Endodermal cell (in vitro differentiated cells): Measurements from ENCODE around the gene TFF2. TPM values are rescaled to one million over a fixed set of nuclear protein-coding genes. Genes with fewer than 3 reads are reported as not detected.

Source experiments
- DNase-seq: peaks from one replicate; pipeline ENCODE4 v3.0.0-alpha.2; 2017
- H3K27ac ChIP-seq: 2 replicates; pipeline ENCODE4 v1.5.1; 2013; ENCODE audit warnings: mild to moderate bottlenecking, low read depth, low read length, moderate library complexity
- H3K27me3 ChIP-seq: 2 replicates; pipeline ENCODE4 v1.6.1; 2013; ENCODE audit warnings: mild to moderate bottlenecking, low read length, moderate library complexity; ENCODE audit not compliant: insufficient read depth, control insufficient read depth, poor library complexity, severe bottlenecking
- H3K36me3 ChIP-seq: 2 replicates; pipeline ENCODE4 v1.7.0; 2013; ENCODE audit warnings: mild to moderate bottlenecking, low read length, moderate library complexity; ENCODE audit not compliant: control insufficient read depth, insufficient read depth
- H3K4me1 ChIP-seq: one replicate; pipeline ENCODE4 v1.7.0; 2013; ENCODE audit warnings: low read length; ENCODE audit not compliant: control insufficient read depth, insufficient read depth
- H3K4me3 ChIP-seq: 2 replicates; pipeline ENCODE4 v1.5.1; 2013; ENCODE audit warnings: mild to moderate bottlenecking, low read length, moderate library complexity
- H3K9ac ChIP-seq: 2 replicates; pipeline ENCODE4 v1.6.1; 2013; ENCODE audit warnings: mild to moderate bottlenecking, low read length, moderate library complexity; ENCODE audit not compliant: poor library complexity, severe bottlenecking; ENCODE audit errors: extremely low read depth
- H3K9me3 ChIP-seq: 2 replicates; pipeline ENCODE4 v1.6.1; 2013; ENCODE audit warnings: mild to moderate bottlenecking, low read length, moderate library complexity; ENCODE audit not compliant: control insufficient read depth
- H3K27ac Mint-ChIP-seq: 2 replicates; pipeline ENCODE4 v1.8.0; 2020; ENCODE audit warnings: mixed read lengths
- H3K27me3 Mint-ChIP-seq: 2 replicates; pipeline ENCODE4 v1.8.0; 2021; ENCODE audit warnings: mild to moderate bottlenecking, mixed read lengths; ENCODE audit not compliant: insufficient read depth
- H3K36me3 Mint-ChIP-seq: 2 replicates; pipeline ENCODE4 v1.8.0; 2020; ENCODE audit warnings: low read depth, mixed read lengths
- H3K4me1 Mint-ChIP-seq: 2 replicates; pipeline ENCODE4 v1.8.0; 2020; ENCODE audit warnings: mixed read lengths
- H3K4me3 Mint-ChIP-seq: 2 replicates; pipeline ENCODE4 v1.8.0; 2020; ENCODE audit warnings: mild to moderate bottlenecking, moderate library complexity, mixed read lengths
- H3K9me3 Mint-ChIP-seq: 2 replicates; pipeline ENCODE4 v1.8.0; 2020; ENCODE audit warnings: mild to moderate bottlenecking, mixed read lengths
- WGBS, 2 experiments: methylation state at CpG; one replicate each; pipeline versions ENCODE4 v1.1.5 to v1.1.7; 2013; ENCODE audit warnings: missing lambda C conversion rate in 2 of 2, mixed read lengths in 1 of 2; ENCODE audit not compliant: insufficient coverage in 1 of 2, insufficient read length in 1 of 2; 5-methylcytosine and 5-hydroxymethylcytosine counted together
- total RNA-seq, 2 donors: library from RNA; stranded (reverse); fragmentation: NEBNext Ultra II Directional in 1 of 2; extraction: Animal tissue kit (Norgen Biotek cat#: 25700) in 1 of 2; gene quantifications; 2 replicates in 1 of 2; 3 replicates in 1 of 2; pipeline ENCODE4 v1.2.1, GENCODE V29; 2021
- TF ChIP-seq, protein P1 (sequence below): fragments of 200-600 bp; sonication (generic); conservative IDR thresholded peaks from 2 replicates; pipeline ENCODE4 v1.5.0; 2021; ENCODE audit warnings: antibody characterized with exemption, mild to moderate bottlenecking

Gene TFF2
- total RNA-seq, 2 donors from 2014 or later = not detected

DNA sequence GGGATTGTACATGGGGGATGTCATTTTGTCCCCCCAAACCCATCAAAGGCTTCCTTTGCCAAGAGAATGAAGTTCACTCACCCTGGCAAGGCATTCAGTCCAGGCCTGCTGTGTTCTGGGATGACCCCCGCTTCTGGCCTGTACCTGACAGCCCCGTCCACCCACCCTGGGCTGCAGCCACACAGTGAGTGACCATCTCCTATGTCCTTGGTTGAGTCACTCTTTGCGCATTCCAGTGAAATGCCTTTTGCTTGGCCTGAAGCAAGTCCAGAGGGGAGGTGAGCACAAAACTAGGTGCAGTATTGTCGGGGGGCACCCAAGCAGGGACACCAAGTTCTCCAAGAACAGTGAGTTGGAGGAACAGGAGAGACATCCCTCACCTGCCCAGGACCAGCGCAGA is 34.8 kb upstream of the TFF2 start:
- peaks cover 9% of the 10 kb centered on the region for H3K4me1 Mint-ChIP-seq

GRCh38 chr21:42384989-42385388 is 34.2 kb upstream of the TFF2 start:
- WGBS, 2 experiments = 94% methylated on average over 2 of the region's 2 CpGs; no CpG with 5 or more reads in 1 of the 2 experiments
- Mint-ChIP-seq H3K27me3 (peaks cover 7% of the 10 kb centered on the region), H3K9me3 (peaks cover 10% of the 10 kb centered on the region), H3K27ac (no peak overlapping the region), H3K4me3 (no peak overlapping the region), H3K4me1 (peaks cover 9% of the 10 kb centered on the region), H3K36me3 (no peaks in the 10 kb centered on the region)
- TF ChIP-seq, protein P1, sequence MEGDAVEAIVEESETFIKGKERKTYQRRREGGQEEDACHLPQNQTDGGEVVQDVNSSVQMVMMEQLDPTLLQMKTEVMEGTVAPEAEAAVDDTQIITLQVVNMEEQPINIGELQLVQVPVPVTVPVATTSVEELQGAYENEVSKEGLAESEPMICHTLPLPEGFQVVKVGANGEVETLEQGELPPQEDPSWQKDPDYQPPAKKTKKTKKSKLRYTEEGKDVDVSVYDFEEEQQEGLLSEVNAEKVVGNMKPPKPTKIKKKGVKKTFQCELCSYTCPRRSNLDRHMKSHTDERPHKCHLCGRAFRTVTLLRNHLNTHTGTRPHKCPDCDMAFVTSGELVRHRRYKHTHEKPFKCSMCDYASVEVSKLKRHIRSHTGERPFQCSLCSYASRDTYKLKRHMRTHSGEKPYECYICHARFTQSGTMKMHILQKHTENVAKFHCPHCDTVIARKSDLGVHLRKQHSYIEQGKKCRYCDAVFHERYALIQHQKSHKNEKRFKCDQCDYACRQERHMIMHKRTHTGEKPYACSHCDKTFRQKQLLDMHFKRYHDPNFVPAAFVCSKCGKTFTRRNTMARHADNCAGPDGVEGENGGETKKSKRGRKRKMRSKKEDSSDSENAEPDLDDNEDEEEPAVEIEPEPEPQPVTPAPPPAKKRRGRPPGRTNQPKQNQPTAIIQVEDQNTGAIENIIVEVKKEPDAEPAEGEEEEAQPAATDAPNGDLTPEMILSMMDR = no peak
- Histone ChIP-seq H3K27ac (no peak overlapping the region), H3K9me3 (no peaks in the 10 kb centered on the region), H3K9ac (no peak overlapping the region), H3K36me3 (no peaks in the 10 kb centered on the region), H3K27me3 (no peaks in the 10 kb centered on the region), H3K4me1 (no peaks in the 10 kb centered on the region), H3K4me3 (no peak overlapping the region)
- DNase-seq = no peak

More for the DNA sequence above, 34.8 kb upstream of the TFF2 start:
- Histone ChIP-seq H3K9me3 (no peaks in the 10 kb centered on the region), H3K27ac (no peak overlapping the region), H3K4me1 (no peaks in the 10 kb centered on the region), H3K36me3 (no peaks in the 10 kb centered on the region), H3K9ac (no peak overlapping the region), H3K27me3 (no peaks in the 10 kb centered on the region), H3K4me3 (no peak overlapping the region)
- H3K36me3 Mint-ChIP-seq = no peaks in the 10 kb centered on the region
- TF ChIP-seq, protein P1 = no peak
- DNase-seq = no peak
- no peak overlapping the region for H3K4me3 Mint-ChIP-seq
- peaks cover 10% of the 10 kb centered on the region for H3K9me3 Mint-ChIP-seq
- 93 to 96% methylated on average over 5 of the region's 5 CpGs for WGBS, 2 experiments
- H3K27me3 Mint-ChIP-seq = peaks cover 7% of the 10 kb centered on the region
- H3K27ac Mint-ChIP-seq = no peak overlapping the region

DNA sequence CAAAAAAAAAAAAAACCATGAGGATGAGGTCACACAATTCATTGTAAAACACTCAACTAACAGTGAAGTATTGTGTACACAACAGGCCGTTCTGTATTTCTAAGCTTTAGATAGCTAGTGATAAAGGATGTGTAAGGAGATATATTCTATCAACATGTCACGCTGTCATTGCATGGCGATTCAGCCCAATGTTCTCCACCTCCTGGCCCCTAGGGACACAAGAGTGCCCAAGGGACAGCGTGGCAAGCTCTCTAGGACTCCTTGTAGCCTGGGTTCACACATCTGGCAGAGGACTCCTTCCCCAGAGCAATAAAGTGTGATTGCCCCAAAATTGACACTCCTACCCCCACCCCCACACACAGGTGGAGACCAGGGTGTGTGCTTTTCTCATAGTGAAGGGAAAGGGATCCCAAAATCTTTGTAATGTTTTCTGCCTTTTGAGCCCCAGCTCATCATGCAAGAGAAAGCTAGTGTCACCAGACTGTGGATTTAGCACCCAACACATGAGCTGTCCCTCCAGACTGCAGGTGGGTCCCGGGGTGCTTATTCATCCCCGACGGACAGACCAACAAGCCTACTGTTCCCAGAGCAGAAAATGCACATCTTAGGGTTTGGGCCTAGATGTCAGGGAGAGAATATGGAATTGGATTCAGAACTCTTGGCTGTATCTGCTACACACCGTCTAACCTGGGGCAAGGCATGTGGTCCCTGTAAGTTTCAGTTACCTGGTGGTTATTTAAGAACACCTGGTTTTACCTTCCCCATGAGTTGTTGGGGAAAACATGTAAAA is 33.6 kb upstream of the TFF2 start:
- Histone ChIP-seq H3K9me3 (no peaks in the 10 kb centered on the region), H3K4me3 (no peak overlapping the region), H3K9ac (no peak overlapping the region), H3K4me1 (no peaks in the 10 kb centered on the region), H3K27ac (no peak overlapping the region), H3K36me3 (no peaks in the 10 kb centered on the region), H3K27me3 (no peaks in the 10 kb centered on the region)
- 93% methylated on average over 5 to 8 of the region's 8 CpGs for WGBS, 2 experiments
- TF ChIP-seq, protein P1 = peak; percentile 25
- Mint-ChIP-seq H3K4me1 (peaks cover 6% of the 10 kb centered on the region), H3K4me3 (no peak overlapping the region), H3K36me3 (no peaks in the 10 kb centered on the region), H3K27ac (no peak overlapping the region), H3K9me3 (peaks cover 10% of the 10 kb centered on the region), H3K27me3 (peaks cover 7% of the 10 kb centered on the region)
- no peak for DNase-seq
